Fibroblast of skin of back (primary cell): ENCODE measurements around the gene LRRC37B.
"Not testable (repeated sequence)": the region's sequence is repeated elsewhere in the genome, so short reads cannot be mapped to it uniquely, and the experiment has no call there.

Source experiments
- DNase-seq: peaks from one replicate; pipeline ENCODE4 v3.0.0-alpha.2; 2013

The LRRC37B gene

GRCh38 chr17:32042266-32042665, 35.1 kb downstream of the LRRC37B start:
- DNase-seq = not testable (repeated sequence)

GRCh38 chr17:32045611-32046010, 38.4 kb downstream of the LRRC37B start:
- not testable (repeated sequence) for DNase-seq

- not testable (repeated sequence) for DNase-seq
Measured at GRCh38 chr17:32047663-32048062, 40.5 kb downstream of the LRRC37B start.

- not testable (repeated sequence) for DNase-seq
Measured at GRCh38 chr17:32054985-32055384, 47.8 kb downstream of the LRRC37B start.

GRCh38 chr17:32055425-32055824, 48.2 kb downstream of the LRRC37B start:
- not testable (repeated sequence) for DNase-seq

- DNase-seq = not testable (repeated sequence)
Measured at GRCh38 chr17:32056500-32056899, 49.3 kb downstream of the LRRC37B start.

GRCh38 chr17:32057460-32058105, 50.4 kb downstream of the LRRC37B start:
- DNase-seq = not testable (repeated sequence)

GRCh38 chr17:32060695-32061094, 53.5 kb downstream of the LRRC37B start:
- not testable (repeated sequence) for DNase-seq

GRCh38 chr17:32061840-32062239, 54.7 kb downstream of the LRRC37B start:
- not testable (repeated sequence) for DNase-seq

GRCh38 chr17:32064091-32064490, 56.9 kb downstream of the LRRC37B start:
- peak; percentile 24 for DNase-seq

GRCh38 chr17:32066123-32066680, 59.0 kb downstream of the LRRC37B start:
- not testable (repeated sequence) for DNase-seq

GRCh38 chr17:32066863-32067642, 59.9 kb downstream of the LRRC37B start:
- DNase-seq = not testable (repeated sequence)

GRCh38 chr17:32069067-32069466, 61.9 kb downstream of the LRRC37B start:
- DNase-seq = peak; percentile 18

- DNase-seq = not testable (repeated sequence)
Measured at GRCh38 chr17:32071961-32072360, 64.8 kb downstream of the LRRC37B start.

GRCh38 chr17:32073131-32073530, 65.9 kb downstream of the LRRC37B start:
- DNase-seq = not testable (repeated sequence)

- DNase-seq = peak; percentile 67
Measured at GRCh38 chr17:32079753-32080152, 72.6 kb downstream of the LRRC37B start.

GRCh38 chr17:32083550-32083979, 76.4 kb downstream of the LRRC37B start:
- DNase-seq = not testable (repeated sequence)

- DNase-seq = peak; percentile 77
Measured at GRCh38 chr17:32084003-32084941, 77.1 kb downstream of the LRRC37B start.

- not testable (repeated sequence) for DNase-seq
Measured at GRCh38 chr17:32084942-32085829, 78.0 kb downstream of the LRRC37B start.

GRCh38 chr17:32086833-32087232, 79.7 kb downstream of the LRRC37B start:
- DNase-seq = not testable (repeated sequence)

- not testable (repeated sequence) for DNase-seq
Measured at GRCh38 chr17:32092062-32092461, 84.9 kb downstream of the LRRC37B start.
